Mesothelial cell of epicardium (in vitro differentiated cells): ENCODE results near the gene WNT3A. TPM values are rescaled to one million over a fixed set of nuclear protein-coding genes. Genes with fewer than 3 reads are reported as not detected.

Source experiments
- DNase-seq, 2 experiments: peaks; one replicate each; pipeline ENCODE4 v3.0.0; 2021; ENCODE audit warnings: low spot score in 2 of 2; ENCODE audit not compliant: unreplicated experiment in 2 of 2
- H3K27ac Mint-ChIP-seq: 2 replicates; pipeline ENCODE4 v1.8.0; 2021; ENCODE audit warnings: mixed read lengths
- H3K27me3 Mint-ChIP-seq: 2 replicates; pipeline ENCODE4 v1.8.0; 2021; ENCODE audit warnings: low read depth, mixed read lengths
- H3K36me3 Mint-ChIP-seq: 2 replicates; pipeline ENCODE4 v1.8.0; 2021; ENCODE audit warnings: mixed read lengths
- H3K4me1 Mint-ChIP-seq: 2 replicates; pipeline ENCODE4 v1.8.0; 2021; ENCODE audit warnings: mixed read lengths
- H3K4me3 Mint-ChIP-seq: 2 replicates; pipeline ENCODE4 v1.8.0; 2021; ENCODE audit warnings: mild to moderate bottlenecking, moderate library complexity, mixed read lengths
- H3K9me3 Mint-ChIP-seq: 2 replicates; pipeline ENCODE4 v1.8.0; 2021; ENCODE audit warnings: mixed read lengths
- total RNA-seq: library from RNA; stranded (reverse); gene quantifications from 3 replicates; pipeline ENCODE4 v1.2.1, GENCODE V29; 2021
- TF ChIP-seq, protein P1 (sequence below): fragments of 200-600 bp; sonication (generic); IDR thresholded peaks from one replicate; pipeline ENCODE4 v1.5.0; 2021; ENCODE audit warnings: antibody characterized with exemption; ENCODE audit not compliant: unreplicated experiment

WNT3A gene
- total RNA-seq, 1 donor from 2014 or later, result 0.16 TPM

- DNase-seq, result no peak
- TF ChIP-seq, protein P1, sequence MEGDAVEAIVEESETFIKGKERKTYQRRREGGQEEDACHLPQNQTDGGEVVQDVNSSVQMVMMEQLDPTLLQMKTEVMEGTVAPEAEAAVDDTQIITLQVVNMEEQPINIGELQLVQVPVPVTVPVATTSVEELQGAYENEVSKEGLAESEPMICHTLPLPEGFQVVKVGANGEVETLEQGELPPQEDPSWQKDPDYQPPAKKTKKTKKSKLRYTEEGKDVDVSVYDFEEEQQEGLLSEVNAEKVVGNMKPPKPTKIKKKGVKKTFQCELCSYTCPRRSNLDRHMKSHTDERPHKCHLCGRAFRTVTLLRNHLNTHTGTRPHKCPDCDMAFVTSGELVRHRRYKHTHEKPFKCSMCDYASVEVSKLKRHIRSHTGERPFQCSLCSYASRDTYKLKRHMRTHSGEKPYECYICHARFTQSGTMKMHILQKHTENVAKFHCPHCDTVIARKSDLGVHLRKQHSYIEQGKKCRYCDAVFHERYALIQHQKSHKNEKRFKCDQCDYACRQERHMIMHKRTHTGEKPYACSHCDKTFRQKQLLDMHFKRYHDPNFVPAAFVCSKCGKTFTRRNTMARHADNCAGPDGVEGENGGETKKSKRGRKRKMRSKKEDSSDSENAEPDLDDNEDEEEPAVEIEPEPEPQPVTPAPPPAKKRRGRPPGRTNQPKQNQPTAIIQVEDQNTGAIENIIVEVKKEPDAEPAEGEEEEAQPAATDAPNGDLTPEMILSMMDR, result no peak
- H3K36me3 Mint-ChIP-seq, result peaks cover 46% of the 10 kb centered on the region
- peaks cover 2% of the 10 kb centered on the region for H3K4me1 Mint-ChIP-seq
- H3K27ac Mint-ChIP-seq, result no peak overlapping the region
- no peak overlapping the region for H3K4me3 Mint-ChIP-seq
- H3K27me3 Mint-ChIP-seq, result no peaks in the 10 kb centered on the region
- H3K9me3 Mint-ChIP-seq, result peaks cover 18% of the 10 kb centered on the region
Measured at GRCh38 chr1:228095938-228096337, 89.1 kb downstream of the WNT3A start.

DNA sequence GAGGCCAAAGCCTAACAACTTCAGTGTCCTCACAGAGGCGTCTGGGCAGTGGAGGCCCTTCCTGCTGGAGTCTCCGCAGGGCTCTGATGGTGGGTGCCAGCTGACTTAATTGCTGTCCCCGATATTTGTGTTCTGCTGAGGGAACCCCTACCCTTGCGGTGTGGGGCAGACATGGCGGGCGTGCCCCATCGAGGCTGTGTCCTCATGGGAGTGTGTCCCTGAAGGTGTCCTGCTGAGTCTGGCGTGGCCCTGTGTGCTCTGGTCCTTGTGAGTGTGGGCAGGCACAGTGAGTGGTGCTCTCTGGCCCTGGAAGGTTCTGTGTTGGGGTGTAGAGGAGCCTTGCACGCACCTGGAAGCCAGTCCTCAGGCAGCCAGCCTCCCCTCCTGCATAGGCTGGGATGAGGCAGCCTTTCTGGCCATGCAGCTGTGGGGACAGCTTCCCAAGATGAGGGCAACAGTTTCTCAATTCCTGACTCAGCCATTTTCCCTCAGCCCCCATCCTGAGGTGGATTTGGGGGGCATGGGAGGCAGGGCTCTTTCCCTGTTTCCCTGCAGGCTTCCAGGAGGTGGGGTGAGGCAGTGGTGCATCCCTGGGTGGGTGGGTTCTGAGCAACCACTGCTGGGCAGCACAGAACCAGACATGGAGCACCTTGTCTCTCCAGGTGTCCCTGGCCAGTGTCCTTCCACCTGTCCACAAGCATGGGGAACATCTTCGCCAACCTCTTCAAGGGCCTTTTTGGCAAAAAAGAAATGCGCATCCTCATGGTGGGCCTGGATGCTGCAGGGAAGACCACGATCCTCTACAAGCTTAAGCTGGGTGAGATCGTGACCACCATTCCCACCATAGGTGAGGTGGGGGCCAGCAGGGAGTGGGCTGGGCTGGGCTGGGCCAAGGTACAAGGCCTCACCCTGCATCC lies 89.9 kb downstream of the WNT3A start:
- Mint-ChIP-seq H3K27me3 (no peaks in the 10 kb centered on the region), H3K27ac (no peak overlapping the region), H3K4me3 (no peak overlapping the region), H3K9me3 (peaks cover 18% of the 10 kb centered on the region), H3K36me3 (peaks cover 46% of the 10 kb centered on the region), H3K4me1 (peaks cover 7% of the 10 kb centered on the region)
- no peak for DNase-seq
- TF ChIP-seq, protein P1, result no peak

DNA sequence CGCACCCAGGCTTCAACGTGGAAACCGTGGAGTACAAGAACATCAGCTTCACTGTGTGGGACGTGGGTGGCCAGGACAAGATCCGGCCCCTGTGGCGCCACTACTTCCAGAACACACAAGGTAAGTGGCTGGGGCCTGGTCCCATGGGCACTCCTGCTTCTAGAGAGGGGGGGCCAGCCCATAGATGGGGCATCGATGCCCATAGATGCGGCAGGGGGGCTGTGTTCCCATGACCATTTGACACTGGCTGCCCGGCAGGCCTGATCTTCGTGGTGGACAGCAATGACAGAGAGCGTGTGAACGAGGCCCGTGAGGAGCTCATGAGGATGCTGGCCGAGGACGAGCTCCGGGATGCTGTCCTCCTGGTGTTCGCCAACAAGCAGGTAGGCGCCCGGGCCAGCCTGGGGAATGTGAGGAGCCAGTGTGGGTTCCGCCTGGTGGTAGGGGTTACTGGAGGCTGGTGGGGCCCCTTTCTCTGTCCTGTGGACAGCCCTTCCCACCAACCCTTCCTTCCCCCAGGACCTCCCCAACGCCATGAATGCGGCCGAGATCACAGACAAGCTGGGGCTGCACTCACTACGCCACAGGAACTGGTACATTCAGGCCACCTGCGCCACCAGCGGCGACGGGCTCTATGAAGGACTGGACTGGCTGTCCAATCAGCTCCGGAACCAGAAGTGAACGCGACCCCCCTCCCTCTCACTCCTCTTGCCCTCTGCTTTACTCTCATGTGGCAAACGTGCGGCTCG lies 90.7 kb downstream of the WNT3A start:
- Mint-ChIP-seq H3K27me3 (no peaks in the 10 kb centered on the region), H3K4me3 (no peak overlapping the region), H3K27ac (no peak overlapping the region), H3K4me1 (peaks cover 5% of the 10 kb centered on the region), H3K9me3 (peaks cover 18% of the 10 kb centered on the region), H3K36me3 (peaks cover 42% of the 10 kb centered on the region)
- DNase-seq, result peak in 1 of 2 experiments; percentile 31
- TF ChIP-seq, protein P1, result no peak

DNA sequence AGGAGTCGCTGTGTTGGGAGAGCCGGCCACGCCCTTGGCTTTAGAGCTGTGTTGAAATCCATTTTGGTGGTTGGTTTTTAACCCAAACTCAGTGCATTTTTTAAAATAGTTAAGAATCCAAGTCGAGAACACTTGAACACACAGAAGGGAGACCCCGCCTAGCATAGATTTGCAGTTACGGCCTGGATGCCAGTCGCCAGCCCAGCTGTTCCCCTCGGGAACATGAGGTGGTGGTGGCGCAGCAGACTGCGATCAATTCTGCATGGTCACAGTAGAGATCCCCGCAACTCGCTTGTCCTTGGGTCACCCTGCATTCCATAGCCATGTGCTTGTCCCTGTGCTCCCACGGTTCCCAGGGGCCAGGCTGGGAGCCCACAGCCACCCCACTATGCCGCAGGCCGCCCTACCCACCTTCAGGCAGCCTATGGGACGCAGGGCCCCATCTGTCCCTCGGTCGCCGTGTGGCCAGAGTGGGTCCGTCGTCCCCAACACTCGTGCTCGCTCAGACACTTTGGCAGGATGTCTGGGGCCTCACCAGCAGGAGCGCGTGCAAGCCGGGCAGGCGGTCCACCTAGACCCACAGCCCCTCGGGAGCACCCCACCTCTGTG lies 91.6 kb downstream of the WNT3A start:
- TF ChIP-seq, protein P1, result no peak
- H3K9me3 Mint-ChIP-seq, result peaks cover 18% of the 10 kb centered on the region
- DNase-seq, result peak in 1 of 2 experiments; percentile 31
- H3K27me3 Mint-ChIP-seq, result no peaks in the 10 kb centered on the region
- H3K4me1 Mint-ChIP-seq, result peaks cover 9% of the 10 kb centered on the region
- H3K27ac Mint-ChIP-seq, result no peak overlapping the region
- H3K4me3 Mint-ChIP-seq, result no peak overlapping the region
- peaks cover 38% of the 10 kb centered on the region for H3K36me3 Mint-ChIP-seq

- Mint-ChIP-seq H3K27ac (no peak overlapping the region), H3K4me1 (peaks cover 12% of the 10 kb centered on the region), H3K36me3 (peaks cover 33% of the 10 kb centered on the region), H3K9me3 (peaks cover 15% of the 10 kb centered on the region), H3K27me3 (no peaks in the 10 kb centered on the region), H3K4me3 (no peak overlapping the region)
- DNase-seq, result peak in 1 of 2 experiments; percentile 33
- TF ChIP-seq, protein P1, result no peak
Measured at GRCh38 chr1:228099331-228099732, 92.5 kb downstream of the WNT3A start.
